Vagina (tissue), 2 donors: ENCODE measurements around the gene NRXN3. TPM values are rescaled to one million over a fixed set of nuclear protein-coding genes. Genes with fewer than 3 reads are reported as not detected.

Experiments
- DNase-seq, 2 donors: peaks; one replicate each; pipeline ENCODE4 v3.0.0-alpha.2; 2017; ENCODE audit errors: extremely low spot score in 2 of 2
- H3K27ac ChIP-seq: fragments of 200-600 bp; sonication (generic); one replicate; pipeline ENCODE4 v1.5.1; 2019
- H3K27me3 ChIP-seq: fragments of 200-600 bp; sonication (generic); one replicate; pipeline ENCODE4 v1.5.1; 2019
- H3K36me3 ChIP-seq, 2 donors: fragments of 200-600 bp; sonication (generic); one replicate each; pipeline ENCODE4 v1.5.1; 2017 to 2019
- H3K4me1 ChIP-seq: fragments of 200-600 bp; sonication (generic); one replicate; pipeline ENCODE4 v1.5.1; 2019
- H3K4me3 ChIP-seq, 2 donors: fragments of 200-600 bp; sonication (generic); 1 replicate in 1 of 2; 2 replicates in 1 of 2; pipeline ENCODE4 v1.5.1; 2016 to 2019
- H3K9me3 ChIP-seq: fragments of 200-600 bp; sonication (generic); one replicate; pipeline ENCODE4 v1.5.1; 2019
- POLR2A ChIP-seq, 2 donors: fragments of 450-650 bp; IDR thresholded peaks; one replicate each; pipeline ENCODE4 v1.6.1; 2017; ENCODE audit warnings: antibody characterized with exemption in 2 of 2, mild to moderate bottlenecking in 2 of 2, moderate library complexity in 2 of 2
- POLR2AphosphoS5 ChIP-seq, 2 donors: sonication (generic); formaldehyde crosslinking; IDR thresholded peaks; one replicate each; pipeline ENCODE4 v1.9.0; 2017; ENCODE audit warnings: antibody characterized with exemption in 2 of 2, mild to moderate bottlenecking in 2 of 2, low read depth in 1 of 2; ENCODE audit not compliant: insufficient read depth in 1 of 2
- intact Hi-C: fragments of 100-400 bp; cut with DNase I; formaldehyde crosslinking; loops from one replicate; pipeline ENCODE4 v1.15.1; 2023
- total RNA-seq: library from RNA; depleted of rRNA; stranded (reverse); fragments of >200 nt; gene quantifications from one replicate; pipeline ENCODE4 v1.2.3, GENCODE V29; 2016
- TF ChIP-seq, protein P1 (sequence below), 3 experiments: fragments of 450-650 bp in 2 of 3; fragments of 200-600 bp in 1 of 3; sonication (generic) in 1 of 3; IDR thresholded peaks; one replicate each; pipeline ENCODE4 v1.5.1; 2017 to 2019; ENCODE audit warnings: antibody characterized with exemption in 3 of 3, mild to moderate bottlenecking in 2 of 3, moderate library complexity in 2 of 3

The NRXN3 gene
- total RNA-seq, 1 donor from 2014 or later = 4.7 TPM

DNA sequence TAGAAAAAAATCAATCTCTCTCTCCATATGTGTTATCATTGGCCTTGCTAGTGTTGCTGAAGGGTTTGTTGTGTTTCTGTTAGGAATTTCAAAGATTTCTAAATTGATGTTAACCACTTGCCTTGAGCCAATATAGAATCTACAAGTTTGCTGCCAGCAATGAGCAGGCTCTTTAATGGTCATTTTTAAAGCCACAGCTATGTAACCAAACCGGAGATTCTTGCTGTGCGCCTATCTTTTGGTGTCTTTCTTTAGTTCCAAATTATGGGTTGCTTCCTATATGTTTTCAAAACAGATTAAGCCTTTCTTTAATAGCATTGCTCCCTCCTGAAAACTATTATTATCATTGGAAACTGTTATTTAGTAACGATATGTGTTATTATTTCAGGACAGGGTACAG is 1495.4 kb downstream of the NRXN3 start:
- H3K9me3 ChIP-seq = no peaks in the 10 kb centered on the region
- intact Hi-C loops = no loop called here

DNA sequence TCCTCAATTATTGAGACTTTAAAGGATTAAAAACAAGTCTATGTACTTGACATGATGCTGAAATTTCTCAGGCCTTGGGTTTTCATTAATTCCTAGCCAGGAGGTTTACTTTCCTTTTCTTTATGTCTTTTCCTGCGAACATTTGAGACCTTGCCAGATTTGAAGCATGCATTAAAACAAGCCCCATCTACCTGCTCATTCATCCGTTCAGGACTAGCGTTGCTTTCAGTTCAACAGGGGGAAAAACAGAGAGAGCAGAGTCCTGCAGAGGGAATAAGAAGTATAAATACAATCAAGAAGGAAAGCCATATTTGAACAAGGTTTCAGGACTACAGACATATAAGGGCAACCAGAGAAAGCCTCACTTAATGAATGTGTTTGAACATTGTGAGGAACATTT is 1498.8 kb downstream of the NRXN3 start:
- Histone ChIP-seq H3K9me3 (no peaks in the 10 kb centered on the region), H3K36me3 (no peaks in the 10 kb centered on the region), H3K27me3 (no peaks in the 10 kb centered on the region), H3K4me3 (no peak overlapping the region), H3K27ac (no peak overlapping the region), H3K4me1 (no peaks in the 10 kb centered on the region)
- intact Hi-C loops = no loop called here
- DNase-seq = no peak
- TF ChIP-seq, protein P1, sequence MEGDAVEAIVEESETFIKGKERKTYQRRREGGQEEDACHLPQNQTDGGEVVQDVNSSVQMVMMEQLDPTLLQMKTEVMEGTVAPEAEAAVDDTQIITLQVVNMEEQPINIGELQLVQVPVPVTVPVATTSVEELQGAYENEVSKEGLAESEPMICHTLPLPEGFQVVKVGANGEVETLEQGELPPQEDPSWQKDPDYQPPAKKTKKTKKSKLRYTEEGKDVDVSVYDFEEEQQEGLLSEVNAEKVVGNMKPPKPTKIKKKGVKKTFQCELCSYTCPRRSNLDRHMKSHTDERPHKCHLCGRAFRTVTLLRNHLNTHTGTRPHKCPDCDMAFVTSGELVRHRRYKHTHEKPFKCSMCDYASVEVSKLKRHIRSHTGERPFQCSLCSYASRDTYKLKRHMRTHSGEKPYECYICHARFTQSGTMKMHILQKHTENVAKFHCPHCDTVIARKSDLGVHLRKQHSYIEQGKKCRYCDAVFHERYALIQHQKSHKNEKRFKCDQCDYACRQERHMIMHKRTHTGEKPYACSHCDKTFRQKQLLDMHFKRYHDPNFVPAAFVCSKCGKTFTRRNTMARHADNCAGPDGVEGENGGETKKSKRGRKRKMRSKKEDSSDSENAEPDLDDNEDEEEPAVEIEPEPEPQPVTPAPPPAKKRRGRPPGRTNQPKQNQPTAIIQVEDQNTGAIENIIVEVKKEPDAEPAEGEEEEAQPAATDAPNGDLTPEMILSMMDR (IDR thresholded peaks at IDR 0.05) = no peak
- TF ChIP-seq POLR2AphosphoS5 (IDR thresholded peaks at IDR 0.05; ENCODE audit: insufficient read depth in 1 of 2, low read depth in 1 of 2) = no peak
- no peak for TF ChIP-seq POLR2A (IDR thresholded peaks at IDR 0.05)

More for the DNA sequence above, 1495.4 kb downstream of the NRXN3 start:
- Histone ChIP-seq H3K4me3 (no peak overlapping the region), H3K27me3 (no peaks in the 10 kb centered on the region), H3K4me1 (no peaks in the 10 kb centered on the region), H3K27ac (no peak overlapping the region), H3K36me3 (no peaks in the 10 kb centered on the region)
- DNase-seq = no peak
- TF ChIP-seq, protein P1 (IDR thresholded peaks at IDR 0.05) = no peak
- TF ChIP-seq POLR2A (IDR thresholded peaks at IDR 0.05) = no peak

DNA sequence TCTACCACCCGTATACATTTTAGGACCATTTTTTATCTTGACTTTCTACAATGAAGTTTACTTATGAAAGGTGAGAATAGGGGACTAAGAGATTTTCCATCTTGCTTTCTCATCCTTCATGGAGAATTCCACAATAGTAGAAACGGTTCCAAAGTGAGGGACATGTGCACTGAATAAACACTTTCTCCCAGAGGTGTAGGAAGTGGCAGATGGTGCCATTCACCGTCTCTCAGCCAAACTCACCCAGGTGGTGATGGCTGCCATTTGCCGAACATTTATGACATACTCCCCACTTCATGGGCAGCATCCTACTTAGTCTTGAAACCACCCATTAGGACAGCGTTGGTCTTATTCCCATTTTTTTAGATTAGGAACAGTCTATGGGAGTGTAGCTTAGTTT is 1500.6 kb downstream of the NRXN3 start:
- DNase-seq = no peak
- Histone ChIP-seq H3K27ac (no peak overlapping the region), H3K4me3 (no peak overlapping the region), H3K9me3 (no peaks in the 10 kb centered on the region), H3K4me1 (no peaks in the 10 kb centered on the region), H3K36me3 (no peaks in the 10 kb centered on the region), H3K27me3 (no peaks in the 10 kb centered on the region)
- intact Hi-C loops = no loop called here
- TF ChIP-seq POLR2A (IDR thresholded peaks at IDR 0.05) (no peak), POLR2AphosphoS5 (IDR thresholded peaks at IDR 0.05; ENCODE audit: insufficient read depth in 1 of 2, low read depth in 1 of 2) (no peak)
- TF ChIP-seq, protein P1 (IDR thresholded peaks at IDR 0.05) = no peak

DNA sequence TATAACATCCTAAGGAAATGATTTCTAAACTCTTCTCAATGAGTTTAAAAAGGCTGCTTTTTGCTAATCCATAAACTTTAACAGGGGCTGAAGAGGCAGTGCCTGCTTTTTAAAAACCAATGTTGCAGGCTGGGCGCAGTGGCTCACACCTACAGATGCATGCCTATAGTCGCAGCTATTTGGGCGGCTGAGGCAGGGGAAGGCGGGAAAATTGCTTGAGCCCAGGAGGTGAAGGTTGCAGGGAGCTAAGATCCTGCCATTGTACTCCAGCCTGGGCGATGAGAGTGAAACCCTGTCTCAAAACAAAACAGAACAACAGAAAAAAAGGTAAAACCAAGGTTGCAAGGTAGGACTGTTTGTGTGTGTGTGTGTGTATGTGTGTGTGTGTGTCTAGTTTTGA is 1509.9 kb downstream of the NRXN3 start:
- no peak overlapping the region for H3K27ac ChIP-seq
- intact Hi-C loops = no loop called here
- no peaks in the 10 kb centered on the region for H3K27me3 ChIP-seq
- no peak overlapping the region for H3K4me3 ChIP-seq
- H3K4me1 ChIP-seq = no peaks in the 10 kb centered on the region
- no peak for DNase-seq
- no peaks in the 10 kb centered on the region for H3K9me3 ChIP-seq
- no peaks in the 10 kb centered on the region for H3K36me3 ChIP-seq
- no peak for TF ChIP-seq POLR2AphosphoS5 (IDR thresholded peaks at IDR 0.05; ENCODE audit: insufficient read depth in 1 of 2, low read depth in 1 of 2)

DNA sequence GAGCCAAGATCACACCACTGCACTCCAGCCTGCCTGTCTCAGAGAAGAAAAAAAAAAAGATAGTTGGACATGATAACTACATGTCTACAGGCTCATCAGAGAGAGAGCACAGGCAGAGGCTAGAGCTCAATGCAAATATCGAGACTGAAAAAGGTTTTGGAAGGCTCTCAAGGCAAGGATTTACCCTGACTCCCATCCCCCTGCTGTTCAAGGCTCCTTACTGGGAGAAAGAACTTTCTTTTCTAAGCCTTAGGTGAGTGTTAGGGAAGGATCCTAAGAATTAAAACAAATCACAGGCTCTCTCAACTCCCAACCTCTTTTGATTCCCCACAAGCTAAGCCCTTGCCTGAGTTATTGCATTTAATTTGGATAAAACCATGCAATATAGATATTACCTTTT is 1516.0 kb downstream of the NRXN3 start:
- intact Hi-C loops = no loop called here
- no peak for DNase-seq
- H3K9me3 ChIP-seq = no peaks in the 10 kb centered on the region

More for the DNA sequence above, 1516.0 kb downstream of the NRXN3 start:
- H3K36me3 ChIP-seq = no peaks in the 10 kb centered on the region
- H3K27ac ChIP-seq = no peak overlapping the region
- no peaks in the 10 kb centered on the region for H3K4me1 ChIP-seq
- TF ChIP-seq, protein P1 (IDR thresholded peaks at IDR 0.05) = no peak
- TF ChIP-seq POLR2AphosphoS5 (IDR thresholded peaks at IDR 0.05; ENCODE audit: insufficient read depth in 1 of 2, low read depth in 1 of 2) (no peak), POLR2A (IDR thresholded peaks at IDR 0.05) (no peak)
- no peaks in the 10 kb centered on the region for H3K27me3 ChIP-seq
- no peak overlapping the region for H3K4me3 ChIP-seq
